Measurements from ENCODE around the gene SLC9A8. TPM values are rescaled to one million over a fixed set of nuclear protein-coding genes. Genes with fewer than 3 reads are reported as not detected.

SLC9A8 gene
- total RNA-seq, 1 donor from 2014 or later = 10.5 TPM

- no peak for TF ChIP-seq CTCF (IDR thresholded peaks at IDR 0.05; ENCODE audit: unreplicated experiment)
- H3K4me1 Mint-ChIP-seq (ENCODE audit: unreplicated experiment) = peaks cover 25% of the 10 kb centered on the region
- H3K27me3 Mint-ChIP-seq (ENCODE audit: unreplicated experiment) = peaks cover 5% of the 10 kb centered on the region
- H3K36me3 Mint-ChIP-seq (ENCODE audit: low read depth, unreplicated experiment) = peaks cover 7% of the 10 kb centered on the region
- H3K4me3 Mint-ChIP-seq (ENCODE audit: unreplicated experiment) = no peak overlapping the region
- no peaks in the 10 kb centered on the region for H3K9me3 Mint-ChIP-seq (ENCODE audit: unreplicated experiment)
- H3K27ac Mint-ChIP-seq (ENCODE audit: unreplicated experiment) = no peak overlapping the region
- DNase-seq (ENCODE audit: low spot score) = no peak
Observed at GRCh38 chr20:49865559-49865958, 52.9 kb downstream of the SLC9A8 start.

GRCh38 chr20:49866051-49866450 is 53.4 kb downstream of the SLC9A8 start:
- DNase-seq (ENCODE audit: low spot score) = no peak
- no peak for TF ChIP-seq CTCF (IDR thresholded peaks at IDR 0.05; ENCODE audit: unreplicated experiment)
- Mint-ChIP-seq H3K27me3 (ENCODE audit: unreplicated experiment) (peaks cover 5% of the 10 kb centered on the region), H3K27ac (ENCODE audit: unreplicated experiment) (no peak overlapping the region), H3K36me3 (ENCODE audit: low read depth, unreplicated experiment) (peaks cover 7% of the 10 kb centered on the region), H3K4me3 (ENCODE audit: unreplicated experiment) (no peak overlapping the region), H3K9me3 (ENCODE audit: unreplicated experiment) (no peaks in the 10 kb centered on the region), H3K4me1 (ENCODE audit: unreplicated experiment) (peaks cover 25% of the 10 kb centered on the region)

- Mint-ChIP-seq H3K27ac (ENCODE audit: unreplicated experiment) (peak overlapping the region; percentile 87), H3K9me3 (ENCODE audit: unreplicated experiment) (no peaks in the 10 kb centered on the region), H3K36me3 (ENCODE audit: low read depth, unreplicated experiment) (peaks cover 3% of the 10 kb centered on the region), H3K4me3 (ENCODE audit: unreplicated experiment) (no peak overlapping the region), H3K27me3 (ENCODE audit: unreplicated experiment) (peaks cover 5% of the 10 kb centered on the region), H3K4me1 (ENCODE audit: unreplicated experiment) (peaks cover 22% of the 10 kb centered on the region)
- TF ChIP-seq CTCF (IDR thresholded peaks at IDR 0.05; ENCODE audit: unreplicated experiment) = no peak
- DNase-seq (ENCODE audit: low spot score) = no peak
Observed at GRCh38 chr20:49867453-49868215, 55.0 kb downstream of the SLC9A8 start.

DNA sequence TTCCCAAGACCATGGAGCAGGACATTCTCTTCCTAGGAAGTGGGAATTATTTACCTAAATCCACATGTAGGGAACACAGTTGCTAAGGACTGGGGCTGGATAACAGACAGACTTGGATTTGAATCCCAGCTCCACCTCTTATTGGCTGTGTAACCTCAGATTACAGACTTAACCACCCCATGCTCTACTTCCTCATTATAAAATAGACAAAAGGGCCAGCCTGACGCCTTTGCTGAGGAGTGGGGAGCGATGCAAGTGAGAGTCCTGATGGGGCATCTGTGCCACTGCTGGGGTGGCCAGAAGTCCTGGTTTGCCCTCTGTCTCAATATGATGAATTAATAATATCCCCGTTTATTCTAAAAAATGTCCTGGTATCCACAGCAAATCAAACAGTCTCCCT is 55.9 kb downstream of the SLC9A8 start:
- H3K27me3 Mint-ChIP-seq (ENCODE audit: unreplicated experiment) = peaks cover 5% of the 10 kb centered on the region
- H3K4me1 Mint-ChIP-seq (ENCODE audit: unreplicated experiment) = peaks cover 22% of the 10 kb centered on the region
- no peak for DNase-seq (ENCODE audit: low spot score)
- no peaks in the 10 kb centered on the region for H3K9me3 Mint-ChIP-seq (ENCODE audit: unreplicated experiment)
- no peak overlapping the region for H3K4me3 Mint-ChIP-seq (ENCODE audit: unreplicated experiment)
- H3K36me3 Mint-ChIP-seq (ENCODE audit: low read depth, unreplicated experiment) = peaks cover 3% of the 10 kb centered on the region
- TF ChIP-seq CTCF (IDR thresholded peaks at IDR 0.05; ENCODE audit: unreplicated experiment) = no peak
- H3K27ac Mint-ChIP-seq (ENCODE audit: unreplicated experiment) = peak overlapping the region; percentile 87

DNA sequence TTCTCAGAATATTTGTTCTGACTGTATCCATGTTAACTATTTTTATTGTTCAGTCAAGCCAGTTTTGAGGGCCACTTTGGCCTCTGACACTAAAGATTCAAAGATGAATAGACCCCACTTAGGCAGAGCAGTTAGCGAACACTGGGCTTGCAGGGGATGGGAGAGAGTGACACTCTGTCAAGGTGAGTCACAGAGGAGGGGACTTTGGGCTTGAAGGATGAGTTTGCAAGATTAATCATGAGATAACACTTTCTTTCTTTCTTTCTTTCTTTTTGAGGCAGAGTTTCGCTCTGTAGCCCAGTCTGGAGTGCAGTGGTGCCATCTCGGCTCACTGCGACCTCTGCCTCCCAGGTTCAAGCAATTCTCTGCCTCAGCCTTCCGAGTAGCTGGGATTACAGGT is 56.3 kb downstream of the SLC9A8 start:
- no peak for DNase-seq (ENCODE audit: low spot score)
- no peaks in the 10 kb centered on the region for H3K9me3 Mint-ChIP-seq (ENCODE audit: unreplicated experiment)
- H3K4me1 Mint-ChIP-seq (ENCODE audit: unreplicated experiment) = peaks cover 22% of the 10 kb centered on the region
- H3K27me3 Mint-ChIP-seq (ENCODE audit: unreplicated experiment) = peaks cover 5% of the 10 kb centered on the region
- H3K4me3 Mint-ChIP-seq (ENCODE audit: unreplicated experiment) = no peak overlapping the region
- peak overlapping the region; percentile 68 for H3K27ac Mint-ChIP-seq (ENCODE audit: unreplicated experiment)
- peaks cover 3% of the 10 kb centered on the region for H3K36me3 Mint-ChIP-seq (ENCODE audit: low read depth, unreplicated experiment)
- TF ChIP-seq CTCF (IDR thresholded peaks at IDR 0.05; ENCODE audit: unreplicated experiment) = no peak
